OCI-LY1 (cell line): ENCODE data around the gene ZMIZ1.
"Not testable (repeated sequence)": the region's sequence is repeated elsewhere in the genome, so short reads cannot be mapped to it uniquely, and the experiment has no call there.

Experiments used
- CTCF ChIP-seq: fragments of 200-600 bp; sonication (generic), shearing (Covaris generic); IDR thresholded peaks from 2 replicates; pipeline ENCODE4 v1.5.1; 2017; ENCODE audit warnings: mild to moderate bottlenecking, antibody characterized with exemption, low read length, moderate library complexity, mixed read lengths
- EZH2 ChIP-seq: fragments of 200-600 bp; sonication (generic), shearing (Covaris generic); IDR thresholded peaks from 2 replicates; pipeline ENCODE4 v1.8.0; 2017; ENCODE audit warnings: borderline replicate concordance, mixed run types, mild to moderate bottlenecking, antibody characterized with exemption, low read length, moderate library complexity, mixed read lengths

GRCh38 chr10:79279047-79279446 lies 210.3 kb downstream of the ZMIZ1 start:
- TF ChIP-seq CTCF, EZH2: not testable (repeated sequence)
